Mesenteric fat pad (tissue), 1 donor: ENCODE data around the gene GPRIN2. TPM values are rescaled to one million over a fixed set of nuclear protein-coding genes. Genes with fewer than 3 reads are reported as not detected.

Experiments used
- DNase-seq: peaks from one replicate; pipeline ENCODE4 v3.0.0-alpha.2; 2020; ENCODE audit warnings: low spot score
- total RNA-seq: library from RNA; stranded (reverse); fragmentation: NEBNext Ultra II Directional; extraction: Animal tissue kit (Norgen Biotek cat#: 25700); gene quantifications from one replicate; pipeline ENCODE4 v1.2.1, GENCODE V29; 2021
- donor health status: DM: yes; HTN: yes; CAD: no.

The GPRIN2 gene
- total RNA-seq, 1 donor from 2014 or later = not detected

DNA sequence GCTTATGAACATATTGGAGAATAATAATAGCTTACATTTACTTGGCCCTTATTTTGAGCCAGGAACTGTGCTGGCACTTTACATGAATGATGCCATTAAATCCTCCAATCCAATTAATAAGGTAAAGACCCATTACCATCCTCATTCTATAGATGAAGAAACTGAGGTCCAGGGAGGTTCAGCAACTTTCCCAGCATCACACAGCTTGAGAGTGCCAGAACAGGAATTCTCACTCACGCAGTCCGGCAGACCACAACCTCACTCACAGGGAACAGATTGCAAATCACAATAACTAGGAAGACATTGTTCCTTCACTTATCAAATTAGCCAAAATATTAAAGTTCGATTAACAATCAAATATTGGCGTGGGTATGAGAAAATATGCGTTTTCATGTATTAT, 18.3 kb downstream of the GPRIN2 start:
- DNase-seq = no peak

GRCh38 chr10:46537309-46537708, 19.1 kb downstream of the GPRIN2 start:
- DNase-seq = no peak

DNA sequence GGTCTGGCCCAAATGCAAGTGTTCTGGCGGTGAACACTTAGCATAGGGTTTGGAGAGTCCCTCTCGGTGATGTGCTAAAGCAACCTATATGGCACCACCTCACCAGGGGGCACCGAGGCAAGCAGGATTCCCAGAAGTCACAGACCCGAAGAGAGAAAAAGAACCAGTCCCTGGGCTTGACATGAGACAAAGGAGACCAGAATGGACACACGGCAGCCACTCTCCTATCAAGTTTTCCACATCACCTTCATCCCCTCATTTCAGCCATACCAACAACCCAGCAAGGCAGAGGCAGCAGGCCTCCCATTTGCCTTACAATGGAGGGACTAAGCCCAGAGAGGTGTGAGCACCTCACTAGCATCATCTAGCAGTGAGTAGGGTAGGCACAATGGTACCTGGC, 19.7 kb downstream of the GPRIN2 start:
- DNase-seq = no peak

- DNase-seq = no peak
These were observed 20.3 kb downstream of the GPRIN2 start for GRCh38 chr10:46536171-46536570.

DNA sequence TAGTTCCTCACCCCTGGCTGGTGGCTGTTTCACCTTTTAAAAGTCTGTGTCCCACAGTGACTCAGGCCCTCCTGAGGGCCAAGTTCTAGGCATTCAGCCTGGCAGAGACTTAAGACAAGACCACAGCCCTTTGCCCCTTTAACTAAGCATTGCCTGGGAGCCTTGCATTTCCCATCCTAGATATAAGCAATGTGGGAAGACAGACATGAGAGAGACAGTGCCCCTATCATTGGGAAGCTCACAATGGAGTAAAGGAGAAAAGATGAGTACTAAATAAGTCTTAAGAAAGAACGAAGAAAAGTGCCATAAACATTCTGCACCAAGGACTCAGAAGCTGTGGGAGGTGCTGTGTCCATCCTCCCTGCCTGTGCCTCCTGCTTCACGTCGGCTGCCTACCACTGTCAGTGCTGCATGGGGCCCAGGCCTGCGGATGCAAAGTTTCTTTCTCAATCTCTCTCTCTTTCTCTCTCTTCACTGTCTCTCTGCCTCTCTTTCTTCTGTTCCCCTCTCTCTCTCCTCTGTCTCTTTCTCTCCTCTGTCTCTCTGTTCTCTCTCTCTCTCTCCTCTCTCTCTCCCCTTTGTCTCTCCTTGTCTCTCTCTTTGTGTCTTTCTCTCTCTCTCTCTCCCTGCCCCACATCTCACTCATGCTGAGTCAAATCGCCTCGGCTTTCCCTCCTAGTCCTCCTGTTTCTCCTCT, 21.5 kb downstream of the GPRIN2 start:
- peak; percentile 87 for DNase-seq

GRCh38 chr10:46532256-46532655, 24.2 kb downstream of the GPRIN2 start:
- DNase-seq = peak; percentile 80

DNA sequence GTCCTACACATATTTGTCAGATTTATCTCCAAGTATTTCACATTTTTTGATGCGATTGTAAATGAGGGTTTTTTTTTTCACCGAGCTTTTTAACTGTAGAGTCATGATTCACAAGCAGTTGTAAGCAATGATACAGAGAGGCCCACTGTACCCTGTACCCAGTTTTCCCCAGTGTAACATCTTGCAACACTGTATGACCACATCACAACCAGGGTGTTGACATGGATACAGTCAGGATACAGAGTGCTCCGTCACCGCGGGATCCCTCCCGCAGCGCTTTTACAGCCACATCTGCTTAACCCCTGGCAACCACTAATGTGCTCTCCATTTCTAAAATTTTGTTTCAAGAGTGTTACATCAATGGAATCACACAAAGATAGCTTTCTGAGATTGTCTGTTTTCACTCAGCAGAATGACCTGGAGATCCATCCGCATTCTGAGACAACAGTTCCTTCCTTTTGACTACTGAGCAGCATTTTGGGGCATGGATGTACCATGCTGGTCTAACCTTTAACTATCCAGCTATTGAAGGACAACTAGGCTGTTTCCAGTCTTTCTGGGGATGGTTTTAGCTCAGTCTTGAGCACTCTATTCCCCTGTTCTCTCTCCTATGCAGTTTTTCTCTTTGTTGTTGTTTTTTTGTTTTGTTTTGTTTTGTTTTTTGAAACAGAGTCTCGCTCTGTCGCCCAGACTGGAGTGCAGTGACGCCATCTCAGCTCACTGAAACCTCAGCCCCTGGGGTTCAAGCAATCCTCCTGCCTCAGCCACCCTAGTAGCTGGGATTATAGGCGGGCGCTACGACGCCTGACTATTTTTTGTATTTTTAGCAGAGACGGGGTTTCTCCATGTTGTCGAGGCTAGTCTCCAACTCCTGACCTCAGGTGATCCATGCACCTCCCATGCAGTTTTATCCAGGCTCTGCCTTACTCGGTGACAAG, 25.9 kb downstream of the GPRIN2 start:
- peak; percentile 83 for DNase-seq

DNA sequence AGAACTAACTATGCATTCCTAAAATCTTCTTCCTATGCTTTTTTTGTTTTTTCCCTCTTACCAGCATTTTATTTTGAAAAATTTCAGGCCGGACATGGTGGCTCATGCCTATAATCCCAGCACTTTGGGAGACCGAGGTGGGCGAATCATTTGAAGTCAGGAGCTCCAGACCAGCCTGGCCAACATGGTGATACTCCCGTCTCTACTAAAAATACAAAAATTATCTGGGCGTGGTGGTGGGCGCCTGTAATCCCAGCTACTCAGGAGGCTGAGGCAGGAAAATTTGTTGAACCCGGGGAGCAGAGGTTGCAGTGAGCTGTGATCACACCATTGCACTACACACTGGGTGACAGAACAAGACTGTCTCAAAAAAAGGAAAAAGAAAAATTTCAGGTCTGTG, 26.7 kb downstream of the GPRIN2 start:
- DNase-seq = peak; percentile 86

DNA sequence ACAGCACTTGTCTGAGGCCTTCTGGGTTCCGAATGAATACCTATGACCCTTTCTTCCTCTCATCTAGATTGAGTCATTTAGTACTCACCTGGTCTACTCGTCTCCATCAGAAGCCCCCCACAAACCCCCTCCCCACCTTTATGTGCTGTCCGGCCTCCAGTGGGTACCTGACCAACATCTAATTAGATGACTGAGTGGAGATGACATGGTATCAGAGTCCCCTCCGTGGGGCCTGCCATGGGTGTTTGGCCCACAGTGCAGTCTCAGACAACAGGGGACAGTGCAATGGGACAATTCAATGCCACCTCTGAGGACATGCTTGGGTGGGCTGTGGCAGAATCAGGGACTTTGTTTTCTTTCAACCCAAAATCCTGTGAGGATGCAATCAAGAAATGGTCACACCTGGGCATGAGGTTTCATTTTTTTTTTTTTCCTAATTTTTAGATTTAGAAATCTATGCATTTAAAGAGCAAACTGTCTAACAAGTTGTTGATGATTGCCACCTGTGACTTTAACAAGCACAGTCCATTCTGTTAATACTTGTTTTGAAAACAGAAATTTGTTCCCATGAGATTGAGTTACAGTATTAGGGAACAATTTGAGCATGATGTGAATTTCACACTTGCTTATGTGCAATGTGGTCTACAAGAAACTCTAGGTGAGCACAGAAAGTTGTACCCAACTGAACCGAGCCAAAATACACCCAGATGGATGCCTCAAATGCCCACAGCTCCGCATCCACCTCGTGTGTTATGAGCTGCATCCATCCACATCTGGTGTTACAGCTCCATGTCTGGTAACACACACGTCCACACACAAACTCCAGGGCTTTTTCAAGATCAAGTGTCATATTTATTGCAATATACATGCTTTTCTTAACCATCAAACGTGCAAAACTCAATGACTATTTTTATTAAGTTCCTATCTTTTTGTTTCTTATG, 27.5 kb downstream of the GPRIN2 start:
- DNase-seq = peak; percentile 88

DNA sequence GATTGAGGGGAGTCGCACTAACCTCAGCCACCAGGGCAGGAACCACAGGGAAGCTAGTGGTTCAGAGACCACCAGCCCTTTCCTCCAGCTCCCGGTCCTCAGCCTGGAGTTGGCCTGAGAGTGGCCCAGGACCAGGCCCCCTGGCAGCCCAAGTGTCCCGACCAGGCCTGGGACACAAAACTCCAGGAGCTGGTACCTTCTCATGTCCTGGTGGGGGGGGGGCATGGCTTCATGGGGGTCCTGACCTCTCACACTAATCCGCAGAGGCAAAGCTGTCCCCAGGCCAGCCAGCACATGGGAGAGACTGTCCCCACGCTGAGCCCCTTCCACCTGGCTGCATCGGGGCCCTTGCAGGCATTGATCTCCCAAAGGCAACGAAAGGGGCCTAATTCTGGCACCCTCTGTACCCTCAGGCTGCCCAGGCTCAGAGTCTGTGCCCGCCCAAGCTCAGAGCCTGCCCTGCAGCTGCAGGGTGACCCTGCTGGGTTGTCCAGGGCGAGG, 28.2 kb downstream of the GPRIN2 start:
- peak; percentile 90 for DNase-seq

GRCh38 chr10:46527241-46527811, 29.1 kb downstream of the GPRIN2 start:
- peak; percentile 90 for DNase-seq

DNA sequence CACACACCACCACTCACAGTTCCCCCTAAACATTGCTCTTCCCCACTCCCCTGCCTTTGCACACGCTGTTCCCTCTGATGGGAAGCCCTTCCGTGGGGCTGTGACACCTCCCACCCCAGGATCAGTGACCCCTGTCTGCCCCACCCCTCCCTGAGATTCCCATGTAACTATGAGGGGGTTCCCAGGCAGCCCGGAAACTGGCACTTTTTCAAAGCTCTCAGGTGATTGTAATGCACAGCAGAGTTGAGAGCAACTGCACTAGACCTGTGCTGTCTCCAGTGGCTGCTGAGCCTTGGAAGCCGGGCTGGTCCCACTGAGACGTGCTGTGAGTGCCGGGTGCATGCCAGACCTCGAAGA, 29.8 kb downstream of the GPRIN2 start:
- DNase-seq = peak; percentile 87

DNA sequence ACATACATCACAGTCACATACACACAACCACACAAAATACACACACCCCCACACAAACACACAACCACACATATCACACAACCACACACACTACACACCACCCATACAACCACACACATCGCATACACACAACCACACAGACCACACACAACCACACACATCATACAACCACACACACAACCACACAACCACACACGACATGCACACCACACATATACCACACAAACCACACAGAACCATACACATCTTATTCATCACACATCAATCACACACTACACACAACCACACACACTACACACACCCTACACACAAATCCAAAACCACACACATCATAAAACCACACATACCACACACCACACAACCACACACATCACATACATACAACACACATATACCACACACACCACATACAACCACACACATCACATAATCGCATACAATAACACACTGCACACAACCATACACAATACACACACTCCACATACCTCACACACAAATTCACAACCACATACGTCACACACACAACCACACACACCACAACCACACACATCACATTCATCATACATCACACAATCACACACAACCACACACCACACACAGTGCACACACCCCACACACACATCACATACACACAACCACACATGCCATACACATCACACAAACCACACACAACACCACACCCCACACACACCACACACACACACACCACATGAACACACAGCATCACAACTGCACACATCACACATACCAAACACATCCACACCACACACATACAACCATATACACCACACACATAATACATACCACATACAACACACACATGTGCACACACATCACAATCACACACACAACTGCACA, 30.4 kb downstream of the GPRIN2 start:
- no peak for DNase-seq

DNA sequence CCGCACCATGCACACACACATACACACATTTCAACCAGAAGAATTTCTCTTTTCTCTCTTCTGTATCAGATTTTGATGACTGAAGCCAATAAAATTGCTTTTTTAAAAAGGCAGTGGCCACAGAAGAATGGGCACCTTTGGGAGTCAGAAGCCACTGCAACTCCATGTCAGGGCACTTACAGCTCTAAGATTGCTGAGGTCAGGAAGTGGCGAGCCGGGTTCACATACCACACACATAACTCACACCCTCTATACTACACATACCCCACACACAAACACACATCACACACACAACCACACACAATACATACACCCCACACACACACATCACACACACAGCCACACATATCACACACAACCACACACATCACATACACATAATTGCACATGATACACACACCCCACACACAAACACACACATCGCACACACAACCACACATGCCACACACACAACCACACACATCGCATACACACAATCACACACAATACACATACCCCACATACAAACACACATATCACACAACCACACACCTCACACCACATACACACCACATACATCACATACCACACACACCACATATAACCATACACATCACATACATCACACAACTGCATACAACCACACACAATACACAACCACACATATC, 31.2 kb downstream of the GPRIN2 start:
- peak; percentile 82 for DNase-seq

DNA sequence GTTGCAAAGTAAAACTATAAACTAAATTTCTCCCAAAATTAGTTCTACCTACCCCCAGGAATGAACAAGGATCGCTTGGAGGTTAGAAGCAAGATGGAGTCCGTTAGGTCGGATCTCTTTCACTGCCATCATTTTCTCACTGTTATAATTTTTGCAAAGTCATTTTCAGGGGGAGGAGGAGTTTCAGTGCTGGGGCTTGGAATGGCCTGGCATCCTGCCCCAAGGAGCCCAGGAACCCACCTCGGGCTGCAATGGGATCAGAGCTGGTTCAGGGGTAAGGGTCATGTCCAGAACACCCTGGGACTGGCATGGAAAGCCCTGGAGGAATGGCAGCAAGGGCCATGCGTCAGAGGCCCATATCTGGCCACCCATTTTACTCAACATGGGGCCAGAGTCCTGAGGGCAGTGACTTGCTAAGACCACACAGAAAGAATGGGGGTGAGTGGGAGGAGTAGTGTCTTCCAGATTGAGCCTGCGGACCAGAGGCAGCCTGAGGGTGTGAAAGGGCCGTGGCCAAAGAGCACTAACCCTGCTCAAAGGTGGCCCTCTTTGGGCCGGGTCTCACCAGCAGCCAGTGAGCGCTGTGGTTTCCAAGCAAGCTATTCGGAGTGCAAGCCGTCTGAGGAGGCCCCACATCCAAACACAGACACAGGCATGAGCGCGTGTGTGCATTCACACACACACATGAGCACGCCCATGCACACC, 31.8 kb downstream of the GPRIN2 start:
- DNase-seq = peak; percentile 89

DNA sequence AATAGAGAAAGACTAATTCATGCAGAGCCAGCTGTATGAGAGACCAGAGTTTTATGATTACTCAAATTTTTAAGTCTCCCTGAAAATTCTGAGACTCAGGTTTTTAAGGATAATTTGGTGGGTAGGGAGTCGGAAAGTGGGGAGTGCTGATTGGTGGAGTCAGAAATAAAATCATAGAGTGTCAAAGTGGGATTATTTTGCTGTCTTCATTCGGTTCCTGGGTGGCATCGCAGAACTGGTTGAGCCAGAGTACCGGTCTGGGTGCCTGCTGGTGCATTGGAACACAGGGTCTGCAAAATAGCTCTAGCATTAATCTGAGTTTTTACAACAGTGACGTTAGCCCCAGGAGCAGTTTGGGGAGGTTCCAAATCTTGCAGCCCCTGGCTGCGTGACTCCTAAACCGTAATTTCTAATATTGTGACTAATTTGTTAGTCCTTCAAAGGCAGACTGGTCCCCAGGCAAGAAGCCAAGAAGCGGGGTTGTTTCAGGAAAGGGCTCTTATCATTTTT, 32.4 kb downstream of the GPRIN2 start:
- DNase-seq = peak; percentile 87

DNA sequence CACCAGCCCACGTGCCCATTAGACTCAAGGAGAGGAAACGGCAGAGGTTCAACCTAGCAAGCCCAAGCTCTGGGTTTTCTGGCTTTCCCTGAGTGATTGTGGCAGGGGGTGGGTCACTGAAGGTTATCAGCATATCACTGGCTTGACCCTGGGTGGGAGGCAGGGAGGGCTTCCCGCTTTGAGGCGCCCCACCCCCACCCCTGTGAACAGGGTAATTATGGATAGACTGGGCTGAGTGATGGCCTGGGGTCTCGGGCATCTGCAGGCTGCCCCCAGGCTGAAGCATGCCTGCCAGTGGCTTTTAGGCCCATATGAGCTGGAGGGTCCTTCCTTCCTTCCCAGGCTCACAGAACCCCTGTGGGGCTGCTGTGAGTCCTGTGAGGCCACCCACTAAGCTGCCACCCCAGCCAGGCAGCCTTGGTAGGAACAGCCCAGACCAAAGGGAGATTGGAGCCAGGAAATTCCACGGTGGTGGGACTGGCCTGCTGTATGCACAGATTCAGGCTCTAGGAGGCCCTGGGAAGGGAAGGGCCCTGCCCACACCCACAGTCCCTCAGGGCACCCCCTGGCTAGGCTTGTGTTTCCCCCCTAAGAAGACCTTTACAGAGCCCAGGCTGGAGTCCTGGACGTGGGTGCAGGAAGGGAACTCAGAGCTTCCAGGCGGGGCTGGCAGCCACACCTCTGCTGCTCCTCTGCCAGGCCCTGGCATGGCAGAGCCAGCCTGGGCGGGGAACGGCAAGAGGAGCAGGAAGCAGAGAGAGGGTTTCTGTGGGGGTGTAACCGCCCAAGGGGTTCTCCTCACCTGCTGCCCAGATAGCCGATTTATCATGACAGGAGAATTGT, 33.1 kb downstream of the GPRIN2 start:
- peak; percentile 92 for DNase-seq
